Activated CD8-positive, alpha-beta T cell treated with anti-CD3 and anti-CD28 coated beads for 36 hours (primary cell): ENCODE results near the gene PSMB1. TPM values are rescaled to one million over a fixed set of nuclear protein-coding genes. Genes with fewer than 3 reads are reported as not detected.
A peak's percentile ranks its signal among the peaks of the same experiment; 100 is the strongest.
"Not testable (repeated sequence)": the region's sequence is repeated elsewhere in the genome, so short reads cannot be mapped to it uniquely, and the experiment has no call there.

ENCODE experiments used
- ATAC-seq: fragments of 200-7000 bp; cut with Tn5 transposase; one replicate; pipeline ENCODE4 v1.10.0; 2021; ENCODE audit warnings: mild to moderate bottlenecking, moderate library complexity
- CTCF ChIA-PET: fragments of 350-600 bp; sonication (Branson Sonifier 250); formaldehyde crosslinking; loops from one replicate; lab custom pipeline; 2021; ENCODE audit warnings: antibody characterized with exemption; lab: Charles Lee
- POLR2A ChIA-PET: fragments of 350-600 bp; sonication (Branson Sonifier 250); formaldehyde crosslinking; loops from one replicate; lab custom pipeline; 2021; ENCODE audit warnings: antibody characterized with exemption; lab: Charles Lee
- DNase-seq: peaks from one replicate; pipeline ENCODE4 v3.0.0-alpha.2; 2020
- H3K27ac Mint-ChIP-seq: one replicate; pipeline ENCODE4 v1.8.0; 2021; ENCODE audit warnings: mild to moderate bottlenecking, mixed read lengths
- H3K27me3 Mint-ChIP-seq: one replicate; pipeline ENCODE4 v1.8.0; 2021; ENCODE audit warnings: mixed read lengths
- H3K36me3 Mint-ChIP-seq: one replicate; pipeline ENCODE4 v1.8.0; 2021; ENCODE audit warnings: low read depth, mixed read lengths
- H3K4me1 Mint-ChIP-seq: one replicate; pipeline ENCODE4 v1.8.0; 2021; ENCODE audit warnings: low read depth, mixed read lengths
- H3K4me3 Mint-ChIP-seq: one replicate; pipeline ENCODE4 v1.8.0; 2021; ENCODE audit warnings: mild to moderate bottlenecking, moderate library complexity, mixed read lengths
- H3K9me3 Mint-ChIP-seq: one replicate; pipeline ENCODE4 v1.8.0; 2021; ENCODE audit warnings: mixed read lengths
- intact Hi-C: fragments of 100-400 bp; cut with micrococcal nuclease; formaldehyde crosslinking; loops from one replicate; pipeline ENCODE4 v1.10.0; 2022
- total RNA-seq, 2 experiments: library from RNA; stranded (reverse); gene quantifications; one replicate each; pipeline ENCODE4 v1.2.3, GENCODE V29; 2021
- TF ChIP-seq, protein P1 (sequence below): fragments of 200-600 bp; IDR thresholded peaks from one replicate; pipeline ENCODE4 v1.8.0; 2022; ENCODE audit warnings: antibody characterized with exemption, mild to moderate bottlenecking

The PSMB1 gene
- total RNA-seq, 2 experiments from 2014 or later = 236 to 247 TPM

DNA sequence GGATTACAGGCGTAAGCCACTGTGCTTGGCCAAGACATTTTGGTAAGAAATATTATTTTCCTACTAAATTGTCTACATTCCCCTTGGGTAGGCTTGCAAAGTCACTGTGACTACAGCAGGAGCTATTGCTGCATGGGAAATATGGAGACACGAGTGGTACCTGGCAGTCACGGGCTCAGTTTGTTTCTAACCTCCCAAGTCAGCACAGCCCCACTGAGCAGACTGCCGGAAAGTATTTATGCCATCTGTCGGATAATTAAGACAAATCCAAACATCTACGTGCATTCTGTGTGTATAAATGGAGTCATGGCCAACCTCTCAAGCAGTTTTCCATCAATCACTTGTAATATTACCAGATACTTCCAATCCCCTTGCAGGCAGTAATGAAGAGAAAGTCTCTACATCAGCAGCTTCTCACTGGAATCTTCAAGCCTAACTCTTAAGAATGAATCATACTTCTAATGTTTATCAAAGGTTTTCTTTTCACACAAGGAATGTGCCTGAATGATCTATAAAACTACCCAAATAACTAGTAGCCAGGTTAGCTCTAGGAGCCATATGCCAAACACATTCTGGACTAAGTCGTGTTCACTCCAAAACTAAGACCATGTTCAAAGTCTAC is 20.1 kb downstream of the PSMB1 start:
- Mint-ChIP-seq H3K36me3 (peaks cover 37% of the 10 kb centered on the region), H3K9me3 (no peaks in the 10 kb centered on the region), H3K4me3 (no peak overlapping the region), H3K27ac (peak overlapping the region; percentile 1), H3K4me1 (peaks cover 7% of the 10 kb centered on the region), H3K27me3 (no peaks in the 10 kb centered on the region)
- ChIA-PET CTCF (interaction anchor here (0.7 to 4.1 kb wide), 5 partner anchors 8 to 743 kb away, joined by 3 to 47 read pairs (median 4); no protein-coding TSS in a partner anchor), POLR2A (interaction anchor here (0.8 kb wide), 1 partner anchor 19 kb away, joined by 3 read pairs; no protein-coding TSS in a partner anchor)
- TF ChIP-seq, protein P1, sequence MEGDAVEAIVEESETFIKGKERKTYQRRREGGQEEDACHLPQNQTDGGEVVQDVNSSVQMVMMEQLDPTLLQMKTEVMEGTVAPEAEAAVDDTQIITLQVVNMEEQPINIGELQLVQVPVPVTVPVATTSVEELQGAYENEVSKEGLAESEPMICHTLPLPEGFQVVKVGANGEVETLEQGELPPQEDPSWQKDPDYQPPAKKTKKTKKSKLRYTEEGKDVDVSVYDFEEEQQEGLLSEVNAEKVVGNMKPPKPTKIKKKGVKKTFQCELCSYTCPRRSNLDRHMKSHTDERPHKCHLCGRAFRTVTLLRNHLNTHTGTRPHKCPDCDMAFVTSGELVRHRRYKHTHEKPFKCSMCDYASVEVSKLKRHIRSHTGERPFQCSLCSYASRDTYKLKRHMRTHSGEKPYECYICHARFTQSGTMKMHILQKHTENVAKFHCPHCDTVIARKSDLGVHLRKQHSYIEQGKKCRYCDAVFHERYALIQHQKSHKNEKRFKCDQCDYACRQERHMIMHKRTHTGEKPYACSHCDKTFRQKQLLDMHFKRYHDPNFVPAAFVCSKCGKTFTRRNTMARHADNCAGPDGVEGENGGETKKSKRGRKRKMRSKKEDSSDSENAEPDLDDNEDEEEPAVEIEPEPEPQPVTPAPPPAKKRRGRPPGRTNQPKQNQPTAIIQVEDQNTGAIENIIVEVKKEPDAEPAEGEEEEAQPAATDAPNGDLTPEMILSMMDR = no peak
- DNase-seq (no peak), ATAC-seq (no peak)
- intact Hi-C loops = no loop called here

DNA sequence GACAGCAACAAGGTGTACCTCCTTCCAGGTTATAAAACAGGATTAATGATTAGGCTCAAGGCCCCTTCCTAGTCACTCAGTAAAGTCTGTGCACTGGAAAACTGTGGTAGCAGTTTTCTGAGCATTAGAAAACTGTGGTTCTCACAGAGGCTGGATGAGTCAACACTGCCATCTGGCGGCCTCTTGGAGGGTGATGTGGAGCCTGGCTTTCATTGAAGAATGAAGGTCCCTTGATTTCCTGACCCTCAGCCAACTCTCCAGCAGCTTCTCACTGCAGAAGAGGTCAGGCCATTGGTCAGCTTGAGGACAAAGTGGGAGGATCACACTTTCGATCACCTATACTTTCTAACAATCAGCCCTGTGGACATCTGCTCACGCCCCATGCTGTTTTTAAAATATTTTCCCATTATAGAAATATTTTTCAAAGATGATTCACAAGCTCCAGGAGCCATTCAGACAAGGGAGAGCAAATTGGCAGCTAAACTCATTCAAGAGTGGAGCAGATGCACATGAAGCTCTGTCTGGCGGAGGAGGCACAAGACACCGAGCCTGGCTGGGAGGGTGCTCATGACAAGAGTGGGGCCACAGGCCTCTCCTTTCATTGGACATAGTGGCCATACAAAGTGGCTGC is 23.2 kb downstream of the PSMB1 start:
- peaks cover 11% of the 10 kb centered on the region for H3K36me3 Mint-ChIP-seq
- peak; percentile 77 for ATAC-seq
- DNase-seq = peak; percentile 83
- H3K4me3 Mint-ChIP-seq = no peak overlapping the region
- peaks cover 7% of the 10 kb centered on the region for H3K4me1 Mint-ChIP-seq
- POLR2A ChIA-PET = no interaction called here
- TF ChIP-seq, protein P1 = peak; percentile 83
- no peaks in the 10 kb centered on the region for H3K9me3 Mint-ChIP-seq
- H3K27ac Mint-ChIP-seq = no peak overlapping the region
- CTCF ChIA-PET = interaction anchor here (0.8 to 5.2 kb wide), 30 partner anchors 10 to 1635 kb away, joined by 3 to 47 read pairs (median 4); partner anchors contain the start of genes PSMB1 and TBP
- intact Hi-C loops = loop anchor here (10.0 kb wide), 2 partner anchors 695 to 1635 kb away; no protein-coding TSS in a partner anchor
- no peaks in the 10 kb centered on the region for H3K27me3 Mint-ChIP-seq

DNA sequence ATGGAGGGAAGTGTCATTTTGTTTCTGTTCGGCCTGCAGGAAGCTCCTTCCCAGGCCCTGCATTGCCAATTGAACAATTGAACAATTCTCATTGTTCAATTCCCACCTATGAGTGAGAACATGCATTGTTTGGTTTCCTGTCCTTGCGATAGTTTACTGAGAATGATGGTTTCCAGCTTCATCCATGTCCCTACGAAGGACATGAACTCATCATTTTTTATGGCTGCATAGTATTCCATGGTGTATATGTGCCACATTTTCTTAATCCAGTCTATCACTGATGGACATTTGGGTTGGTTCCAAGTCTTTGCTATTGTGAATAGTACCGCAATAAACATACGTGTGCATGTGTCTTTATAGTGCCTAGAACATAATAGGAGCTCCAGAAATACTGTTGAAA is 25.1 kb downstream of the PSMB1 start:
- POLR2A ChIA-PET, H3K9me3 Mint-ChIP-seq, H3K4me3 Mint-ChIP-seq, DNase-seq, H3K36me3 Mint-ChIP-seq, H3K4me1 Mint-ChIP-seq, ATAC-seq, H3K27ac Mint-ChIP-seq, H3K27me3 Mint-ChIP-seq: not testable (repeated sequence)
- intact Hi-C loops = loop anchor here (10.0 kb wide), 2 partner anchors 693 to 1633 kb away; no protein-coding TSS in a partner anchor
- CTCF ChIA-PET = interaction anchor here (1.0 to 5.2 kb wide), 4 partner anchors 11 to 738 kb away, joined by 3 to 43 read pairs (median 27); no protein-coding TSS in a partner anchor

DNA sequence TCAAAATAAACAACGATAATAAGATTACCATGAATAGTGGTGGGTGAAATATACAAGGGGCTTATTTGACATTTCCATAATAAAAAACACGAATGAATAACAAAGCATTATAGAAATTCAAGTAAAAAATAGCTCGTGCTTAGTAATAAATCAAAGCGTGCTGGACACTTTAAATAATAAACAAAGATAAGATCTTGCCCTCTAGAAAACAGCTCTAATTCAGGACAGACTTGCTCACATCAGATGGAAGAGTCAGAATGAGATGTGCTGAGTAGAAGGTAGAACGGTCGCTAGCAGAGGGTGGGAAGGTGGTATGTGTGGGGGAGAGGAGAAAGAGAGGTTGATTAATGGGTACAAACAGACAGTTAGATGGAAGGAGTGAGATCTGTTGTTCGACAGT is 27.3 kb downstream of the PSMB1 start:
- Mint-ChIP-seq H3K4me3 (no peak overlapping the region), H3K36me3 (no peaks in the 10 kb centered on the region), H3K9me3 (no peaks in the 10 kb centered on the region), H3K27ac (no peak overlapping the region), H3K27me3 (no peaks in the 10 kb centered on the region), H3K4me1 (peaks cover 7% of the 10 kb centered on the region)
- ATAC-seq (no peak), DNase-seq (no peak)
- TF ChIP-seq, protein P1 = no peak
- intact Hi-C loops = loop anchor here (10.0 kb wide), 2 partner anchors 691 to 1631 kb away; no protein-coding TSS in a partner anchor
- ChIA-PET POLR2A (no interaction called here), CTCF (interaction anchor here (0.9 to 1.5 kb wide), 2 partner anchors 16 to 694 kb away, joined by 3 read pairs; no protein-coding TSS in a partner anchor)

DNA sequence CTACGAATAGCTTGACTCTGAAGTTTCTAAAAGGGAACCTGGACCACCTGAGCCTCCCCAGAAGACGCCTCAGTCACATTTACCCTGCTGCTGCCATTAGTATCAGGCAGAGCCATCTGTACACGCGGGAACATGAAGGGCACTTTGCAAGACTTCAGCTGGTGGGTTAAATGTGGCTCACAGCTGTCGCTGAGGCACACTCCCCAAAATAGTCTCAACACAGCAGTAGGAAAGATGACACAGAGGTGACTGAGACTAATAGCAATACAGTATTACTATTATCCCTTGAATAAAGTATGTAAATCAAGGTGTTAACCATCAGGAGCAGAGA is 29.0 kb downstream of the PSMB1 start:
- H3K27ac Mint-ChIP-seq = no peak overlapping the region
- ChIA-PET POLR2A (no interaction called here), CTCF (interaction anchor here (1.2 to 2.1 kb wide), 3 partner anchors 12 to 734 kb away, joined by 3 to 7 read pairs (median 3); no protein-coding TSS in a partner anchor)
- no peak for DNase-seq
- H3K4me3 Mint-ChIP-seq = no peak overlapping the region
- peaks cover 5% of the 10 kb centered on the region for H3K4me1 Mint-ChIP-seq
- TF ChIP-seq, protein P1 = no peak
- intact Hi-C loops = loop anchor here (10.0 kb wide), 2 partner anchors 689 to 1629 kb away; no protein-coding TSS in a partner anchor
- ATAC-seq = no peak
- H3K9me3 Mint-ChIP-seq = no peaks in the 10 kb centered on the region
- H3K36me3 Mint-ChIP-seq = no peaks in the 10 kb centered on the region
- H3K27me3 Mint-ChIP-seq = peaks cover 6% of the 10 kb centered on the region
